GM19099 (cell line): ENCODE results near the gene NADK.

Experiments used
- POLR2A ChIP-seq: IDR thresholded peaks from 3 replicates; pipeline ENCODE4 v1.6.1; 2011; ENCODE audit warnings: low read depth; ENCODE audit not compliant: insufficient read length; ENCODE audit errors: extremely low read depth

Gene NADK

GRCh38 chr1:1760345-1760650, 18.0 kb downstream of the NADK start:
- TF ChIP-seq POLR2A: no peak

- TF ChIP-seq POLR2A: no peak
Measured at GRCh38 chr1:1759456-1760344, 18.6 kb downstream of the NADK start.

DNA sequence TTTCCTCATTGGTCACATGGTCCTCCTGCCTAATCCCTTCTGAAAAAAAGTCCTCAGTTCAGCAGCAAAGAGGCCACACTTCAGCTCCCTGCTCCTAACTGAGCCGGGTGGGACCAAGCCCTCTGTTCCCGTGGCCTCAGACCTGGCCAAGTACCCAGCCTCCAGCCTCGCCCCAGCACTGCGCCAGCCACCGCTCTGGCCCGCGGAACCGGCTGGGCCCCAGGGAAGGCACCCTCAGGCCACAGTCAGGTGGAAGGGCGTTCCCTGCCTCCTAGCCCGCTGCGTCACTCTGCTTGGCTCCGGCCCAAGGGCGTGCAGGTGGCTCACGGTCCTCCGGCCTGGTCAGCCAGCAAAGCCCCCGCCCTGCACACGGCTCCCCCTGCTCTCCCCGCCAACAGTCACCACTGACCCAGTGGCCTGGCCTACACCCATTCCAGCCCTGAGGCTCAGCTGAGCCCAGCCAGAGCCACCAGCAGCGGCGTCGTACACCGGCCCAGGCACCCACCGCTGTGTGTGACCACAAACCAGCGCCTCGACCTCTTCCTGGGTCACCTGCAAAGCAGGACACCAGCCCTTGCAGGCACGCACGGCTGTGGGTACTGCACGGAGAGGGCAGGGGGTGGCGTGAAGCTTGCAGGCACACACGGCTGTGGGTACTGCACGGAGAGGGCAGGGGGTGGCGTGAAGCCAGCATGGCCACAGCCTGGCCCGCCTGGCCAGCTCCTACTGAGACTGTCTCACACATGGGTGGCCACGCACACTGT, 19.4 kb downstream of the NADK start:
- TF ChIP-seq POLR2A: no peak

DNA sequence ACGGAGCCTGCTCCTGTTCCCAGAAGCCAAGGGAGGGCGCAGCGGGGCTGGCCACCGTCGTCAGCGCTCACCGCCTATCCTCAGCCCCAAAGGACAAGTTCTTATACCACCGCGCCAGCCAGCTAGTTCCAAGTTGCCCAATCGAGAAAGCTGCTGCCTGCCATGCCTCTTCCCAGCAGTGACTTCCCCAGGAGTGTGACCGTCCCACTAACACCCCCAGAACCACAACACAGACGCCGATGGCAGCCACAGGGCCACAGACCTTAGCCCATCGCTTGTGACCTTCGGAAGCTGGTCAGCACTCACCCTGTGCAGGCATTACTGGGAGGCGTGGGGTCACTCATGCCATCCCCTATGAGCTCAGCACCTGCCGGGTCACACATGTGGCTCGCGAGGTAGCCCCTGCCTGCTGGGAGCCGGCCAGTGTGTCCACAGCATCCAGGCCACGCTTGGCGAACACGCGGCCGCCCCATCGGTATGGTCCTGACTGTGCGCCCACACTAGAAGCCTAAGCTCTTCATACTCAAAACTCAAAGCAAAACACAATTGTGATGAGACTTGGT, 20.1 kb downstream of the NADK start:
- TF ChIP-seq POLR2A: no peak

DNA sequence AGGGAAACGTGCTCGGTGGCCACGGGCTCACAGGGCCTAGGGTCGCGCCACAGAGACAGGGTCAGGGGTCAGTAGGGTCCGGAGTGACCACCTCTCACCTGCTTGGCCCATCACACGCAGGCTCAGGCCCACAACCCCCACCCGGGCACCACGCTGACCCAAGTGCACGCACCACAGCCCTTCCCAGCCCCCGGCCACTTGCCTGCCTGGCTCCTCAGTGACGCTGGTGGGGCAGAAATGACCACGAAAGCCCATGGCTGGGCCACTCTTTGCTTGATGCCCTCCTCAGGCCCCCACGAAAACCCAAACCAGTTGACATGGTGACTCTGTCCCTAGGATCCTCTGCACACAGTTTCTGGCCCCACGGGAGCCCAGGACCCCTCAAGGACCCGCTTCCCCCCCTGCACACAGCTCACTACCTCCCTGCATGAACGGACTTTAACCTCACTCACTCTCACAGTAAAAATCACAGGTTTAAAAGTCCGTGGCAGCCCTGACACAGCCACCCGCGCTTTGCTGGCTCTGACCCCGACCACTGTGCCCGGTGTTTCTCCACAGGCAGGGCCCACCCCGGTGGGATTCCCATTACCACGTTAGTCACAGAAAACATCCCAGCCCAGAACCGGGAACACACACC, 20.7 kb downstream of the NADK start:
- no peak for TF ChIP-seq POLR2A

DNA sequence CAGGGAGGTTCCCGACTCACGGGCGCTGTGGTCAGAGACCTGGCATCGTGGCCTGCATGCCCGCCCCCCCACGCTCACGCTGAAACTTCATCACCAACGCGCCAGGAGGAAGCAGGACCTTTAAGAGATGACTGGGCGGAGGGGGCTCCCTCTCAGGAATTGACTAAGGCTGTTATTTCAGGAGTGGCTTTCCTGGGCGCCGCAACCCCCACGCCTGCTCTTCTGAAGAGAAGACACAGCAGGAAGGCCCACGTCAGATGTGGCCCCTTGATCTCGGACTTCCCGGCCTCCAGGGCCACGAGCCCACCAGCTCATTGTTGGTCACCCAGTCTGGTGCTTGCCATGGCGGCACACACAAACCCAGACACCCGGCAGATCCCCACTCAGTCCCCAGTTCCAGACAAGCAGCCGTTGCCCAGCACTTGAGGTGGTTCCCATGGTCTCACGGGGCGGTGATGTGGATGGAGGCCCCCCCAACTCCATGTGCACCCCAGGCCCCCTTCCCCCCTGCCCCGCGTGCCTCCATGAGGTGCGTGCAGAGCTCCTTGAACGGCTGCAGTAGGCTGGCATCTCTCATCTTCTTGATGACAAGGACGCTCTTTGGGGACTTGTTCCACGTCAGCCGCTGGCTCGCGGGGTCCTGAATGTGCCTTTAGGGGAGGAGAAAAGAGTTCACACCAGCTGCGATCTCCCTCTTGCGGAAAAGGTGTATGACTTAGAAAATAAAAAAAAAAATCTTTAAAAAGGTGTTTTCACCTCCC, 21.4 kb downstream of the NADK start:
- no peak for TF ChIP-seq POLR2A

- TF ChIP-seq POLR2A: no peak
Measured at GRCh38 chr1:1755852-1756251, 22.4 kb downstream of the NADK start.

DNA sequence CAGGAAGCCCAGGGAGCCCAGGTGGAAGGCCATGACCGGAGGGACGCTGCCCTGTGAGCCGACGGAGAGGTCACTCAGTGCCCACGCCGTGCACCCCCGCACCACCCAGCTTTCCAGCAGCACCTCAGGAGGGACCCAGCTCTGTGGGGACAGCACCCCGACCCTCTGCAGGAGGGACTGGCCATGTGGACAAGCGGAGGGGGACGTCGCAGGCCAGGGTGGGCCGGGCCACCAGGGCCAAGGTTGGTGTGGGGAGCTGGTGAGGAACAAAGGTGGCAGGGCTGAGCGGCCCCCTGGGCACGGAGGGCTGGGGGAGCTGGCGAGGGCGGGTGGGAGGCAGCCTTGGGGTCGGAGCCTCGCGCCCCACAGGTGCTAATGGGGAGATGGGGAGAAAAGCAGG, 22.8 kb downstream of the NADK start:
- TF ChIP-seq POLR2A: no peak

GRCh38 chr1:1754051-1754815, 24.0 kb downstream of the NADK start:
- TF ChIP-seq POLR2A: no peak

- no peak for TF ChIP-seq POLR2A
Measured at GRCh38 chr1:1753607-1754005, 24.7 kb downstream of the NADK start.

DNA sequence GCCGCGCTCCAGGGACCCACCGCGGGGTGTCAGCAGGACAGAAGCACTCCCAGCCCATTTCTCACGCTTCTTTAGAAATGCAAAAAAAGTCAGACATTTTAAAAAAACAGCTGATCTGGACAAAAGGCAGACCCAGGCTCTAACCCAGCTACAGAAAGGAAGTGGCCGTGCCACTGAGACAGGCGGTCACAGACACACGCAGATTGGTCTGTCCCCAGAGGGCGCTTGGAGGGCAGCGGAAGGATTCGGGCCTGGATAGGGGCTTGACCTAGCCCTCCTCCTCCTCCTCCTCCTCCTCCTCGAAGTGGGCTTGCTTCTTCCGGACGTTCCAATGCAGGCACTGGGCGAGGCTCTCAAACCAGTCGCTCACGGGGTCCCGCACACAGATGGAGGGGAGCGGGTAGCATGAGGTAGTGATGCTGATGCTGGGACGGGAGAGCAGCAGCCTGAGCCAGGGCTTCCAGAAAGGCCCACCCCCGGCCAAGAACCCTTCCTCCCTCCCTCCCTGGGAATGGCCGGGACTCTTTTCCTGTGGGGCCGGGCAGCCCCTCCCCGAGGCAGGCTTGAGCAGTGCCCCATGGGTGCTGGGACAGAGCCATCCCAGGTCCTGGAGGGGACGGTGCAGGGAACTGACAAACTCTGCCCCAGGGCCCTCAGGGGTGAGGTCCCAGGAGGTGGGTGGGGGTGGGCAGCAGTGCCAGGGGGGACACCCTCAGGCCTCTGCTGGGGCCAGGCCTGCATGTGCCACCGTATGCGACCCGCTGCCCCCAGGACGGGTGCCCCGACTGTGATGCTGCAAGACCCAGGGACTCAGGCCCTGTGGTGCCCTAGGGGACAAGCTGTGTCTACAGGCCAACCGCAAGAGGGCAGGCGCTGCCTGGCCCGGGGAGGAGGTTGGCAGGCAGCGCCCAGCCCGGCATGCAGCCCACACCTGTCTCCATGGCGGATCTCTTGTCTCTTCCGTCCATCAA, 25.3 kb downstream of the NADK start:
- no peak for TF ChIP-seq POLR2A

GRCh38 chr1:1752190-1752589, 26.1 kb downstream of the NADK start:
- TF ChIP-seq POLR2A: no peak

GRCh38 chr1:1748686-1749321, 29.5 kb downstream of the NADK start:
- TF ChIP-seq POLR2A: no peak
